ENCODE data around the gene ERVK3-1. TPM values are rescaled to one million over a fixed set of nuclear protein-coding genes. Genes with fewer than 3 reads are reported as not detected.

The ERVK3-1 gene
- total and polyA plus RNA-seq, 2 of the 13 experiments (the other 11 are each of a cell fraction or from before 2014, with no cell fraction given) = 28.5 to 38.7 TPM

DNA sequence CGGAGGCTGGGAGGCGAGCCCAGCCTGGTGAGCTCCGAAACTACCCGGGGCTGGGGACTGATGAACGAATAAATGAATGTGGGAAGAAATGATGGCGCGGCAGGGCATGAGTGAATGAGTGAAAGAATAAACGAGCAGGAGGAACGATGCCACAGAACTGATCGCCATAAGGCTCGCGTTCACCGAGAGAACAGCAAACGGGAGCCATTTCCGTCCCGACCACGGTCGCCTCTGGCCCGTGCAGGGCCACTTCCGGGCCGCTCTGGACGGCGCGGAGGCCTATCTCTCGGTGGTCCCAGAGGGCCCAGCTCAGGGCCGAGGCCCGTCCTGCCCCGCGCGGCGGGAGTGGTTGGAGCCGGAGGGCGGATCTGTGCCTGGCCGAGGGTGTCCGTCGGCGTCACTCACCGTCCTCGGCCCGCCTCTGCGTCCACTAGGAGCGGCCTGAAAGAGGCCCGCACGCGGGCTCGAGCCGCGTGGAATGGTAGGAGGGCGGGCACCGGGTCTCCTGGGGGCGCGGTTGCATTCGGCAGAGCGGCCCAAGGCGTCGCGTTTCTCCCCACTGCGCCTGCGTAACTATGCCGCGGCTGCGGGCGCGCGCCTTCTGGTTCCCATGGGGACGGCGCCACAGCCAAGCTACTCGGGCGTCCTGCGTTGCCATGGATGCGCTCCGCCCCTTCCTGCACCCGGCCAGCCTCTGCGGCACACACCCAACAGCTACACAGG lies 57.3 kb downstream of the ERVK3-1 start, which contains the start of gene ZNF497 (continued):
- TF ChIP-seq, protein P1, sequence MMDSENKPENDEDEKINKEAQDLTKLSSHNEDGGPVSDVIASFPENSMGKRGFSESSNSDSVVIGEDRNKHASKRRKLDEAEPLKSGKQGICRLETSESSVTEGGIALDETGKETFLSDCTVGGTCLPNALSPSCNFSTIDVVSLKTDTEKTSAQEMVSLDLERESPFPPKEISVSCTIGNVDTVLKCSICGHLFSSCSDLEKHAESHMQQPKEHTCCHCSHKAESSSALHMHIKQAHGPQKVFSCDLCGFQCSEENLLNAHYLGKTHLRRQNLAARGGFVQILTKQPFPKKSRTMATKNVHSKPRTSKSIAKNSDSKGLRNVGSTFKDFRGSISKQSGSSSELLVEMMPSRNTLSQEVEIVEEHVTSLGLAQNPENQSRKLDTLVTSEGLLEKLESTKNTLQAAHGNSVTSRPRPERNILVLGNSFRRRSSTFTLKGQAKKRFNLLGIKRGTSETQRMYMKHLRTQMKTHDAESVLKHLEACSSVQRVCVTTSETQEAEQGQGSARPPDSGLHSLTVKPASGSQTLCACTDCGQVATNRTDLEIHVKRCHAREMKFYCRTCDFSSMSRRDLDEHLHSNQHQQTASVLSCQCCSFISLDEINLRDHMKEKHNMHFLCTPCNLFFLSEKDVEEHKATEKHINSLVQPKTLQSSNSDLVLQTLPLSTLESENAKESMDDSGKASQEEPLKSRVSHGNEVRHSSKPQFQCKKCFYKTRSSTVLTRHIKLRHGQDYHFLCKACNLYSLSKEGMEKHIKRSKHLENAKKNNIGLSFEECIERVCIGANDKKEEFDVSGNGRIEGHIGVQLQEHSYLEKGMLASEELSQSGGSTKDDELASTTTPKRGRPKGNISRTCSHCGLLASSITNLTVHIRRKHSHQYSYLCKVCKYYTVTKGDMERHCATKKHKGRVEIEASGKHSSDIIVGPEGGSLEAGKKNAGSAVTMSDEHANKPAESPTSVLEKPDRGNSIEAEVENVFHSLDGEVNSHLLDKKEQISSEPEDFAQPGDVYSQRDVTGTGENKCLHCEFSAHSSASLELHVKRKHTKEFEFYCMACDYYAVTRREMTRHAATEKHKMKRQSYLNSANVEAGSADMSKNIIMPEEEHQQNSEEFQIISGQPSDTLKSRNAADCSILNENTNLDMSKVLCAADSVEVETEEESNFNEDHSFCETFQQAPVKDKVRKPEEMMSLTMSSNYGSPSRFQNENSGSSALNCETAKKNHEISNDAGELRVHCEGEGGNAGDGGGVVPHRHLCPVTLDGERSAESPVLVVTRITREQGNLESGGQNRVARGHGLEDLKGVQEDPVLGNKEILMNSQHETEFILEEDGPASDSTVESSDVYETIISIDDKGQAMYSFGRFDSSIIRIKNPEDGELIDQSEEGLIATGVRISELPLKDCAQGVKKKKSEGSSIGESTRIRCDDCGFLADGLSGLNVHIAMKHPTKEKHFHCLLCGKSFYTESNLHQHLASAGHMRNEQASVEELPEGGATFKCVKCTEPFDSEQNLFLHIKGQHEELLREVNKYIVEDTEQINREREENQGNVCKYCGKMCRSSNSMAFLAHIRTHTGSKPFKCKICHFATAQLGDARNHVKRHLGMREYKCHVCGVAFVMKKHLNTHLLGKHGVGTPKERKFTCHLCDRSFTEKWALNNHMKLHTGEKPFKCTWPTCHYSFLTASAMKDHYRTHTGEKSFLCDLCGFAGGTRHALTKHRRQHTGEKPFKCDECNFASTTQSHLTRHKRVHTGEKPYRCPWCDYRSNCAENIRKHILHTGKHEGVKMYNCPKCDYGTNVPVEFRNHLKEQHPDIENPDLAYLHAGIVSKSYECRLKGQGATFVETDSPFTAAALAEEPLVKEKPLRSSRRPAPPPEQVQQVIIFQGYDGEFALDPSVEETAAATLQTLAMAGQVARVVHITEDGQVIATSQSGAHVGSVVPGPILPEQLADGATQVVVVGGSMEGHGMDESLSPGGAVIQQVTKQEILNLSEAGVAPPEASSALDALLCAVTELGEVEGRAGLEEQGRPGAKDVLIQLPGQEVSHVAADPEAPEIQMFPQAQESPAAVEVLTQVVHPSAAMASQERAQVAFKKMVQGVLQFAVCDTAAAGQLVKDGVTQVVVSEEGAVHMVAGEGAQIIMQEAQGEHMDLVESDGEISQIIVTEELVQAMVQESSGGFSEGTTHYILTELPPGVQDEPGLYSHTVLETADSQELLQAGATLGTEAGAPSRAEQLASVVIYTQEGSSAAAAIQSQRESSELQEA (CRISPR knock-in tag; IDR thresholded peaks at IDR 0.05; ENCODE audit: not compliant biosample characterization) = peak; percentile 88
- no peak for TF ChIP-seq ZNF207 (IDR thresholded peaks at IDR 0.05; ENCODE audit: borderline replicate concordance)
- peak; percentile 90 for TF ChIP-seq HNRNPLL (IDR thresholded peaks at IDR 0.05; ENCODE audit: low read depth, low read length, poor library complexity, severe bottlenecking)
- TF ChIP-seq PHF20 (CRISPR knock-in tag; IDR thresholded peaks at IDR 0.05) = peak; percentile 91
- peak; percentile 96 for TF ChIP-seq KLF12 (CRISPR knock-in tag; IDR thresholded peaks at IDR 0.05; ENCODE audit: borderline replicate concordance)
- peak; percentile 63; the same call in 1 of the 2 replicates for TF ChIP-seq ZNF772 (CRISPR knock-in tag; IDR thresholded peaks at IDR 0.05)
- TF ChIP-seq, protein P2, sequence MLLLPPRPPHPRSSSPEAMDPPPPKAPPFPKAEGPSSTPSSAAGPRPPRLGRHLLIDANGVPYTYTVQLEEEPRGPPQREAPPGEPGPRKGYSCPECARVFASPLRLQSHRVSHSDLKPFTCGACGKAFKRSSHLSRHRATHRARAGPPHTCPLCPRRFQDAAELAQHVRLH (CRISPR knock-in tag; IDR thresholded peaks at IDR 0.05; ENCODE audit: borderline replicate concordance, low read depth) = peak; percentile 80; the same call in 1 of the 2 replicates
- peak; percentile 36; the same call in 1 of the 2 replicates for TF ChIP-seq SOX5 (CRISPR knock-in tag; IDR thresholded peaks at IDR 0.05; ENCODE audit: borderline replicate concordance)
- TF ChIP-seq MBNL3 (CRISPR knock-in tag; conservative IDR thresholded peaks at IDR 0.05) = no peak
- TF ChIP-seq ZNF33B (CRISPR knock-in tag; IDR thresholded peaks at IDR 0.05) = peak; percentile 8; the same call in 1 of the 2 replicates
- TF ChIP-seq, protein P3, sequence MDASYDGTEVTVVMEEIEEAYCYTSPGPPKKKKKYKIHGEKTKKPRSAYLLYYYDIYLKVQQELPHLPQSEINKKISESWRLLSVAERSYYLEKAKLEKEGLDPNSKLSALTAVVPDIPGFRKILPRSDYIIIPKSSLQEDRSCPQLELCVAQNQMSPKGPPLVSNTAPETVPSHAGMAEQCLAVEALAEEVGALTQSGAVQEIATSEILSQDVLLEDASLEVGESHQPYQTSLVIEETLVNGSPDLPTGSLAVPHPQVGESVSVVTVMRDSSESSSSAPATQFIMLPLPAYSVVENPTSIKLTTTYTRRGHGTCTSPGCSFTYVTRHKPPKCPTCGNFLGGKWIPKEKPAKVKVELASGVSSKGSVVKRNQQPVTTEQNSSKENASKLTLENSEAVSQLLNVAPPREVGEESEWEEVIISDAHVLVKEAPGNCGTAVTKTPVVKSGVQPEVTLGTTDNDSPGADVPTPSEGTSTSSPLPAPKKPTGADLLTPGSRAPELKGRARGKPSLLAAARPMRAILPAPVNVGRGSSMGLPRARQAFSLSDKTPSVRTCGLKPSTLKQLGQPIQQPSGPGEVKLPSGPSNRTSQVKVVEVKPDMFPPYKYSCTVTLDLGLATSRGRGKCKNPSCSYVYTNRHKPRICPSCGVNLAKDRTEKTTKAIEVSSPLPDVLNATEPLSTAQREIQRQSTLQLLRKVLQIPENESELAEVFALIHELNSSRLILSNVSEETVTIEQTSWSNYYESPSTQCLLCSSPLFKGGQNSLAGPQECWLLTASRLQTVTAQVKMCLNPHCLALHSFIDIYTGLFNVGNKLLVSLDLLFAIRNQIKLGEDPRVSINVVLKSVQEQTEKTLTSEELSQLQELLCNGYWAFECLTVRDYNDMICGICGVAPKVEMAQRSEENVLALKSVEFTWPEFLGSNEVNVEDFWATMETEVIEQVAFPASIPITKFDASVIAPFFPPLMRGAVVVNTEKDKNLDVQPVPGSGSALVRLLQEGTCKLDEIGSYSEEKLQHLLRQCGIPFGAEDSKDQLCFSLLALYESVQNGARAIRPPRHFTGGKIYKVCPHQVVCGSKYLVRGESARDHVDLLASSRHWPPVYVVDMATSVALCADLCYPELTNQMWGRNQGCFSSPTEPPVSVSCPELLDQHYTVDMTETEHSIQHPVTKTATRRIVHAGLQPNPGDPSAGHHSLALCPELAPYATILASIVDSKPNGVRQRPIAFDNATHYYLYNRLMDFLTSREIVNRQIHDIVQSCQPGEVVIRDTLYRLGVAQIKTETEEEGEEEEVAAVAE (CRISPR knock-in tag; IDR thresholded peaks at IDR 0.05; ENCODE audit: borderline replicate concordance) = 0 out of 2 replicates have a peak, but pooled peaks have one; percentile 21
- TF ChIP-seq MEF2D (CRISPR knock-in tag; IDR thresholded peaks at IDR 0.05) = peak; percentile 88; the same call in 1 of the 2 replicates
- peak; percentile 98 for TF ChIP-seq KAT8 (CRISPR knock-in tag; IDR thresholded peaks at IDR 0.05)
- TF ChIP-seq NFKBIZ (CRISPR knock-in tag; IDR thresholded peaks at IDR 0.05) = no peak
- TF ChIP-seq, protein P4, sequence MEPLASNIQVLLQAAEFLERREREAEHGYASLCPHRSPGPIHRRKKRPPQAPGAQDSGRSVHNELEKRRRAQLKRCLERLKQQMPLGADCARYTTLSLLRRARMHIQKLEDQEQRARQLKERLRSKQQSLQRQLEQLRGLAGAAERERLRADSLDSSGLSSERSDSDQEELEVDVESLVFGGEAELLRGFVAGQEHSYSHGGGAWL (CRISPR knock-in tag; IDR thresholded peaks at IDR 0.05) = peak; percentile 72
